HG02852 (cell line): ENCODE measurements around the gene TAF4B.
"Not testable (repeated sequence)": the region's sequence is repeated elsewhere in the genome, so short reads cannot be mapped to it uniquely, and the experiment has no call there.

ENCODE experiments used
- ATAC-seq: cut with Tn5 transposase; IDR thresholded peaks from one replicate; pipeline ENCODE4 v1.9.1; 2021; ENCODE audit warnings: mild to moderate bottlenecking, moderate library complexity; ENCODE audit not compliant: unreplicated experiment

TAF4B gene

GRCh38 chr18:26419746-26420145 is 193.5 kb downstream of the TAF4B start:
- ATAC-seq, result no peak

GRCh38 chr18:26421503-26421902 is 195.3 kb downstream of the TAF4B start:
- ATAC-seq, result no peak

- no peak for ATAC-seq
These were observed 195.7 kb downstream of the TAF4B start for GRCh38 chr18:26421931-26422330.

- peak; percentile 87 for ATAC-seq
These were observed 196.4 kb downstream of the TAF4B start for GRCh38 chr18:26422472-26423162.

- peak; percentile 28 for ATAC-seq
These were observed 198.3 kb downstream of the TAF4B start for GRCh38 chr18:26424428-26425147.

GRCh38 chr18:26425148-26425531 is 198.9 kb downstream of the TAF4B start:
- ATAC-seq, result no peak

GRCh38 chr18:26429535-26430226 is 203.4 kb downstream of the TAF4B start:
- ATAC-seq, result no peak

GRCh38 chr18:26432651-26433424 is 206.6 kb downstream of the TAF4B start:
- peak; percentile 63 for ATAC-seq

GRCh38 chr18:26434887-26435286 is 208.6 kb downstream of the TAF4B start:
- ATAC-seq, result no peak

- no peak for ATAC-seq
These were observed 209.3 kb downstream of the TAF4B start for GRCh38 chr18:26435415-26436095.

- no peak for ATAC-seq
These were observed 210.2 kb downstream of the TAF4B start for GRCh38 chr18:26436176-26437051.

- ATAC-seq, result not testable (repeated sequence)
These were observed 211.4 kb downstream of the TAF4B start for GRCh38 chr18:26437634-26438033.

GRCh38 chr18:26438980-26439379 is 212.7 kb downstream of the TAF4B start:
- ATAC-seq, result peak; percentile 100

GRCh38 chr18:26439537-26439936 is 213.3 kb downstream of the TAF4B start:
- ATAC-seq, result no peak

- ATAC-seq, result no peak
These were observed 214.4 kb downstream of the TAF4B start for GRCh38 chr18:26440644-26441043.
